ENCODE measurements around the gene SLC9A1.
"Not testable (repeated sequence)": the region's sequence is repeated elsewhere in the genome, so short reads cannot be mapped to it uniquely, and the experiment has no call there.

The SLC9A1 gene

GRCh38 chr1:27154991-27155781 is at the start of gene SLC9A1:
Gene SLC9A1, minus strand, starts transcription at chr1:27155125. Its CDS starts 791 bp downstream, at chr1:27154334.
- DNase-seq (ENCODE audit: low spot score), result peak; percentile 84

GRCh38 chr1:27203946-27204345 is 49.0 kb upstream of the SLC9A1 start:
- DNase-seq (ENCODE audit: low spot score), result no peak

GRCh38 chr1:27201295-27201694 is 46.4 kb upstream of the SLC9A1 start:
- DNase-seq (ENCODE audit: low spot score), result no peak

- DNase-seq (ENCODE audit: low spot score), result no peak
These were observed 38.3 kb upstream of the SLC9A1 start for GRCh38 chr1:27193194-27193593.

- peak; percentile 80 for DNase-seq (ENCODE audit: low spot score)
These were observed 37.2 kb upstream of the SLC9A1 start for GRCh38 chr1:27192039-27192529.

GRCh38 chr1:27184665-27185064 is 29.7 kb upstream of the SLC9A1 start:
- DNase-seq (ENCODE audit: low spot score), result not testable (repeated sequence)

GRCh38 chr1:27179979-27180378 is 25.1 kb upstream of the SLC9A1 start:
- no peak for DNase-seq (ENCODE audit: low spot score)

- no peak for DNase-seq (ENCODE audit: low spot score)
These were observed 24.5 kb upstream of the SLC9A1 start for GRCh38 chr1:27179379-27179778.

GRCh38 chr1:27176954-27177353 is 22.0 kb upstream of the SLC9A1 start:
- DNase-seq (ENCODE audit: low spot score), result no peak

GRCh38 chr1:27176323-27176722 is 21.4 kb upstream of the SLC9A1 start:
- no peak for DNase-seq (ENCODE audit: low spot score)

GRCh38 chr1:27172992-27173391 is 18.1 kb upstream of the SLC9A1 start:
- DNase-seq (ENCODE audit: low spot score), result not testable (repeated sequence)

GRCh38 chr1:27166929-27167328 is 12.0 kb upstream of the SLC9A1 start:
- DNase-seq (ENCODE audit: low spot score), result no peak

- no peak for DNase-seq (ENCODE audit: low spot score)
These were observed 11.5 kb upstream of the SLC9A1 start for GRCh38 chr1:27166351-27166802.

- DNase-seq (ENCODE audit: low spot score), result no peak
These were observed 8.2 kb upstream of the SLC9A1 start for GRCh38 chr1:27163093-27163492.

GRCh38 chr1:27162090-27162489 is 7.2 kb upstream of the SLC9A1 start:
- DNase-seq (ENCODE audit: low spot score), result no peak

- DNase-seq (ENCODE audit: low spot score), result peak; percentile 42
These were observed 6.7 kb upstream of the SLC9A1 start for GRCh38 chr1:27161594-27161993.

- no peak for DNase-seq (ENCODE audit: low spot score)
These were observed 2.3 kb upstream of the SLC9A1 start for GRCh38 chr1:27157194-27157593.

- no peak for DNase-seq (ENCODE audit: low spot score)
These were observed 395 bp downstream of the SLC9A1 start for GRCh38 chr1:27154469-27154990.

- no peak for DNase-seq (ENCODE audit: low spot score)
These were observed 982 bp downstream of the SLC9A1 start for GRCh38 chr1:27153927-27154358.

- no peak for DNase-seq (ENCODE audit: low spot score)
These were observed 1.4 kb downstream of the SLC9A1 start for GRCh38 chr1:27153549-27153886.

GRCh38 chr1:27152829-27153548 is 1.9 kb downstream of the SLC9A1 start:
- no peak for DNase-seq (ENCODE audit: low spot score)

- no peak for DNase-seq (ENCODE audit: low spot score)
These were observed 2.7 kb downstream of the SLC9A1 start for GRCh38 chr1:27152004-27152828.
